ENCODE data around the gene LRATD1. TPM values are rescaled to one million over a fixed set of nuclear protein-coding genes. Genes with fewer than 3 reads are reported as not detected.

Gene LRATD1
- total RNA-seq, 4 donors from 2014 or later = 41.8 to 56.7 (median 49.9) TPM

GRCh38 chr2:14673351-14673875 lies 40.9 kb downstream of the LRATD1 start:
- no peaks in the 10 kb centered on the region for H3K27me3 ChIP-seq
- H3K4me1 ChIP-seq = no peaks in the 10 kb centered on the region
- H3K9me3 ChIP-seq = no peaks in the 10 kb centered on the region
- no peak overlapping the region for H3K27ac ChIP-seq
- intact Hi-C loops (cut with DNase I) = no loop called here
- no peaks in the 10 kb centered on the region for H3K36me3 ChIP-seq
- H3K4me3 ChIP-seq = no peak overlapping the region
- DNase-seq = no peak
- TF ChIP-seq CTCF (IDR thresholded peaks at IDR 0.05) (no peak), POLR2A (IDR thresholded peaks at IDR 0.05) (no peak)
- WGBS, 2 donors = 61 to 76% methylated on average over 8 of the region's 8 CpGs

GRCh38 chr2:14675489-14675888 lies 43.0 kb downstream of the LRATD1 start:
- H3K27me3 ChIP-seq = no peaks in the 10 kb centered on the region
- no peak overlapping the region for H3K4me3 ChIP-seq
- H3K9me3 ChIP-seq = no peaks in the 10 kb centered on the region
- H3K27ac ChIP-seq = no peak overlapping the region
- intact Hi-C loops (cut with DNase I) = no loop called here
- H3K4me1 ChIP-seq = peaks cover 0 to 10% (median 0%) of the 10 kb centered on the region in 3 donors
- no peaks in the 10 kb centered on the region for H3K36me3 ChIP-seq
- 73 to 90% methylated on average over 1 of the region's 1 CpG for WGBS, 2 donors
- no peak for TF ChIP-seq POLR2A (IDR thresholded peaks at IDR 0.05)
- TF ChIP-seq CTCF (IDR thresholded peaks at IDR 0.05) = no peak
- no peak for DNase-seq

- H3K36me3 ChIP-seq = no peaks in the 10 kb centered on the region
- no peak overlapping the region for H3K27ac ChIP-seq
- H3K4me1 ChIP-seq = peaks cover 0 to 10% (median 0%) of the 10 kb centered on the region in 3 donors
- H3K4me3 ChIP-seq = no peak overlapping the region
- H3K9me3 ChIP-seq = no peaks in the 10 kb centered on the region
- TF ChIP-seq POLR2A (IDR thresholded peaks at IDR 0.05) (no peak), CTCF (IDR thresholded peaks at IDR 0.05) (no peak)
- intact Hi-C loops (cut with DNase I) = no loop called here
- no peaks in the 10 kb centered on the region for H3K27me3 ChIP-seq
- DNase-seq = no peak
Measured at GRCh38 chr2:14676371-14676770, 43.9 kb downstream of the LRATD1 start.

GRCh38 chr2:14677039-14677438 lies 44.5 kb downstream of the LRATD1 start:
- intact Hi-C loops (cut with DNase I) = no loop called here
- Histone ChIP-seq H3K27me3 (no peaks in the 10 kb centered on the region), H3K4me1 (peaks cover 0 to 10% (median 0%) of the 10 kb centered on the region in 3 donors), H3K9me3 (no peaks in the 10 kb centered on the region), H3K4me3 (no peak overlapping the region), H3K27ac (no peak overlapping the region), H3K36me3 (no peaks in the 10 kb centered on the region)
- DNase-seq = no peak
- WGBS, 2 donors = 65 to 88% methylated on average over 1 of the region's 1 CpG
- no peak for TF ChIP-seq POLR2A (IDR thresholded peaks at IDR 0.05)
- TF ChIP-seq CTCF (IDR thresholded peaks at IDR 0.05) = no peak

GRCh38 chr2:14678761-14679160 lies 46.2 kb downstream of the LRATD1 start:
- intact Hi-C loops (cut with DNase I) = no loop called here
- Histone ChIP-seq H3K36me3 (no peaks in the 10 kb centered on the region), H3K4me3 (no peak overlapping the region), H3K9me3 (no peaks in the 10 kb centered on the region), H3K4me1 (peaks cover 0 to 10% (median 0%) of the 10 kb centered on the region in 3 donors), H3K27ac (no peak overlapping the region), H3K27me3 (no peaks in the 10 kb centered on the region)
- no peak for DNase-seq
- TF ChIP-seq CTCF (IDR thresholded peaks at IDR 0.05) = no peak
- TF ChIP-seq POLR2A (IDR thresholded peaks at IDR 0.05) = no peak
- 35 to 43% methylated on average over 1 of the region's 1 CpG for WGBS, 2 donors

Measured in esophagus squamous epithelium (tissue), 5 donors.